Measurements from ENCODE around the gene MAPKAPK2. TPM values are rescaled to one million over a fixed set of nuclear protein-coding genes. Genes with fewer than 3 reads are reported as not detected.
"Not testable (repeated sequence)": the region's sequence is repeated elsewhere in the genome, so short reads cannot be mapped to it uniquely, and the experiment has no call there.

The MAPKAPK2 gene
- polyA plus RNA-seq, 1 donor from 2014 or later: 9.0 TPM

DNA sequence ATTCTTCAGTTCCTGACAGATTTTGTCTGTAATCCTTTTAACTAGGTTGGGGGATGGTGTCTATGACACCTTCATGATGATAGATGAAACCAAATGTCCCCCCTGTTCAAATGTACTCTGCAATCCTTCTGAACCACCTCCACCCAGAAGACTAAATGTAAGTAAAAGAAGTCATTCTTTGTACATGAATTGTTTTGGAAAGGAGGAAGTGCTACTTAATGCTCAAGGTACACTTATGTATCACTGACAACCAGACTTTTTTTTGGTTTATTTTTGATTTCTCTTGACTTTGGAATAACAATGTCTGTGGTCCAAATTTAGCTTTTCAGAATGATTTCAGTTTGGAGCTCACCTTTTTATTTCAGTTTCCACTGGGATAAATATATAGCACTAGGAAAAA lies 47.1 kb upstream of the MAPKAPK2 start:
- Histone ChIP-seq H3F3A (ENCODE audit: insufficient read depth, low read length, poor library complexity, severe bottlenecking) (no peaks in the 10 kb centered on the region), H4K20me1 (ENCODE audit: insufficient read depth) (no peaks in the 10 kb centered on the region), H3K79me2 (replicated peaks; ENCODE audit: insufficient read depth, low read length) (peaks cover 4% of the 10 kb centered on the region), H2AFZ (ENCODE audit: low read depth, low read length) (no peak overlapping the region), H3K9ac (ENCODE audit: low read length) (no peak overlapping the region), H3K36me3 (ENCODE audit: insufficient read depth, low read length) (no peaks in the 10 kb centered on the region), H3K27ac (ENCODE audit: low read length) (no peak overlapping the region), H3K4me3 (ENCODE audit: low read length) (peak overlapping the region; percentile 96), H3K9me2 (ENCODE audit: insufficient read depth, low read length) (no peaks in the 10 kb centered on the region), H3K4me2 (ENCODE audit: low read length) (no peak overlapping the region), H3K9me3 (ENCODE audit: low read length) (no peaks in the 10 kb centered on the region), H3K27me3 (ENCODE audit: insufficient read depth, low read depth, low read length) (no peaks in the 10 kb centered on the region)
- no peak for TF ChIP-seq TAF1 (IDR thresholded peaks at IDR 0.05; ENCODE audit: low read depth)

DNA sequence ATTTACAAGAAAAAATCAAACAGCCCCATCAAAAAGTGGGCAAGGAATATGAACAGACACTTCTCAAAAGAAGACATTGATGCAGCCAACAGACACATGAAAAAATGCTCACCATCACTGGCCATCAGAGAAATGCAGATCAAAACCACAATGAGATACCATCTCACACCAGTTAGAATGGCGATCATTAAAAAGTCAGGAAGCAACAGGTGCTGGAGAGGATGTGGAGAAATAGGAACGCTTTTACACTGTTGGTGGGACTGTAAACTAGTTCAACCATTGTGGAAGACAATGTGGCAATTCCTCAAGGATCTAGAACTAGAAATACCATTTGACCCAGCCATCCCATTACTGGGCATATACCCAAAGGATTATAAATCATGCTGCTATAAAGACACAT lies 42.6 kb upstream of the MAPKAPK2 start:
- not testable (repeated sequence) for H3F3A ChIP-seq (ENCODE audit: insufficient read depth, low read length, poor library complexity, severe bottlenecking); H3K79me2 ChIP-seq (replicated peaks; ENCODE audit: insufficient read depth, low read length); H3K36me3 ChIP-seq (ENCODE audit: insufficient read depth, low read length); H3K9me3 ChIP-seq (ENCODE audit: low read length); H3K9ac ChIP-seq (ENCODE audit: low read length); H3K27ac ChIP-seq (ENCODE audit: low read length); H3K4me3 ChIP-seq (ENCODE audit: low read length); H3K9me2 ChIP-seq (ENCODE audit: insufficient read depth, low read length); H3K27me3 ChIP-seq (ENCODE audit: insufficient read depth, low read depth, low read length); H4K20me1 ChIP-seq (ENCODE audit: insufficient read depth); H3K4me2 ChIP-seq (ENCODE audit: low read length); H2AFZ ChIP-seq (ENCODE audit: low read depth, low read length)

DNA sequence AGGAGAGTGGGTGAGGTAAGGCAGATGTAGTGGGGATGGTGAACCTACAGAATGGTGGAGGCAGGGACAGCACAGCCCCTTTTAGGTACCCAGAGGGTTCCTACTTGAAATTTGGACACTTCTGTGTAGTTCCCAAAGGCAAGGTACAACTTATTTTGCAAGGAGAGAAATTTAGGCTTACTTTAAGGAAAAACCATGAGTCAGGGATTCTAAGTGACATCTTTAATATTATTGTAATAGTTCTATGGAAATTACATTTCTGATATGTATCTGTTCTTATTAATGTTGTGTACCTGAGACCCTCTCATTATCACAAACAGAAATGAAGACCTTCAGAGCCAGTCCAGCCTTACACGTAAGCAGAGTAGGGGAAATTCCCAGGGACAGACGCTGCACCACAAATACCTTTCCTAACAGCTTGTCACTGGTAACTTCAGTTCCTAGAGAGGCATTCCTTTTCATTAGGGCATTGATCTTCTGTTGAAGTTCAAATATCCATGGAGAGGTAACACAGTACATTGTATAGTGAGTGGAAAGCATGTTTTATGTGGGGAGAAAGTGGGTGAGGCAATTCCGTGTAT lies 41.5 kb upstream of the MAPKAPK2 start:
- Histone ChIP-seq H3F3A (ENCODE audit: insufficient read depth, low read length, poor library complexity, severe bottlenecking) (no peaks in the 10 kb centered on the region), H3K27ac (ENCODE audit: low read length) (no peak overlapping the region), H3K27me3 (ENCODE audit: insufficient read depth, low read depth, low read length) (no peaks in the 10 kb centered on the region), H3K36me3 (ENCODE audit: insufficient read depth, low read length) (no peaks in the 10 kb centered on the region), H3K4me2 (ENCODE audit: low read length) (no peak overlapping the region), H3K79me2 (replicated peaks; ENCODE audit: insufficient read depth, low read length) (no peaks in the 10 kb centered on the region), H3K4me3 (ENCODE audit: low read length) (no peak overlapping the region), H4K20me1 (ENCODE audit: insufficient read depth) (no peaks in the 10 kb centered on the region), H3K9me3 (ENCODE audit: low read length) (no peaks in the 10 kb centered on the region), H3K9me2 (ENCODE audit: insufficient read depth, low read length) (no peaks in the 10 kb centered on the region), H3K9ac (ENCODE audit: low read length) (no peak overlapping the region), H2AFZ (ENCODE audit: low read depth, low read length) (no peak overlapping the region)
- TF ChIP-seq EP300 (conservative IDR thresholded peaks at IDR 0.05; ENCODE audit: poor library complexity, severe bottlenecking): no peak
- no peak for TF ChIP-seq SMC3 (conservative IDR thresholded peaks at IDR 0.05; ENCODE audit: poor library complexity)
- no peak for TF ChIP-seq EZH2 (IDR thresholded peaks at IDR 0.05; ENCODE audit: borderline replicate concordance, insufficient read depth, low read length, poor library complexity, severe bottlenecking)
- TF ChIP-seq RAD21 (conservative IDR thresholded peaks at IDR 0.05): no peak
- TF ChIP-seq, protein P1, sequence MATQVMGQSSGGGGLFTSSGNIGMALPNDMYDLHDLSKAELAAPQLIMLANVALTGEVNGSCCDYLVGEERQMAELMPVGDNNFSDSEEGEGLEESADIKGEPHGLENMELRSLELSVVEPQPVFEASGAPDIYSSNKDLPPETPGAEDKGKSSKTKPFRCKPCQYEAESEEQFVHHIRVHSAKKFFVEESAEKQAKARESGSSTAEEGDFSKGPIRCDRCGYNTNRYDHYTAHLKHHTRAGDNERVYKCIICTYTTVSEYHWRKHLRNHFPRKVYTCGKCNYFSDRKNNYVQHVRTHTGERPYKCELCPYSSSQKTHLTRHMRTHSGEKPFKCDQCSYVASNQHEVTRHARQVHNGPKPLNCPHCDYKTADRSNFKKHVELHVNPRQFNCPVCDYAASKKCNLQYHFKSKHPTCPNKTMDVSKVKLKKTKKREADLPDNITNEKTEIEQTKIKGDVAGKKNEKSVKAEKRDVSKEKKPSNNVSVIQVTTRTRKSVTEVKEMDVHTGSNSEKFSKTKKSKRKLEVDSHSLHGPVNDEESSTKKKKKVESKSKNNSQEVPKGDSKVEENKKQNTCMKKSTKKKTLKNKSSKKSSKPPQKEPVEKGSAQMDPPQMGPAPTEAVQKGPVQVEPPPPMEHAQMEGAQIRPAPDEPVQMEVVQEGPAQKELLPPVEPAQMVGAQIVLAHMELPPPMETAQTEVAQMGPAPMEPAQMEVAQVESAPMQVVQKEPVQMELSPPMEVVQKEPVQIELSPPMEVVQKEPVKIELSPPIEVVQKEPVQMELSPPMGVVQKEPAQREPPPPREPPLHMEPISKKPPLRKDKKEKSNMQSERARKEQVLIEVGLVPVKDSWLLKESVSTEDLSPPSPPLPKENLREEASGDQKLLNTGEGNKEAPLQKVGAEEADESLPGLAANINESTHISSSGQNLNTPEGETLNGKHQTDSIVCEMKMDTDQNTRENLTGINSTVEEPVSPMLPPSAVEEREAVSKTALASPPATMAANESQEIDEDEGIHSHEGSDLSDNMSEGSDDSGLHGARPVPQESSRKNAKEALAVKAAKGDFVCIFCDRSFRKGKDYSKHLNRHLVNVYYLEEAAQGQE (IDR thresholded peaks at IDR 0.05; ENCODE audit: borderline replicate concordance): no peak

DNA sequence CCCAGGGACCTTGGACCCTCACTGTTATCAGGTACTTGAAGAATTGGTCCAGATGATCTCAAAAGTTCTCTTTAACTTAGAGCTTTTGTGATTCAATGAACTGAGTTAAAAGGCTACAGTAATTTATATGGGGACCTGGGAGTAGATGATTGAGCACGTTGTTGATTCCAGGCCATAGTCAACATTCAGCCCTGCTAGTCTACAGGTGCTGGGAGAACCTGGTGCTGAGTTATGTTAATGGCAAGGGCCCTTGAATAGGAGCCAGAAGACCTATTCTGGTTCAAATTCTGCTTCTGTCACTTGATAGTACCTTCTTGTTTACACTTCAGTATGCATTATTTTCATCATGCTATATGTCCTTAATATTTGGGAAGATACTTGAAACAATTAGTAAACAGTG lies 38.2 kb upstream of the MAPKAPK2 start:
- no peak overlapping the region for H3K9ac ChIP-seq (ENCODE audit: low read length)
- H3K36me3 ChIP-seq (ENCODE audit: insufficient read depth, low read length): no peaks in the 10 kb centered on the region
- no peak overlapping the region for H2AFZ ChIP-seq (ENCODE audit: low read depth, low read length)
- no peaks in the 10 kb centered on the region for H3F3A ChIP-seq (ENCODE audit: insufficient read depth, low read length, poor library complexity, severe bottlenecking)
- no peak overlapping the region for H3K4me3 ChIP-seq (ENCODE audit: low read length)
- TF ChIP-seq TAF1 (IDR thresholded peaks at IDR 0.05; ENCODE audit: low read depth): no peak
- TF ChIP-seq, protein P2, sequence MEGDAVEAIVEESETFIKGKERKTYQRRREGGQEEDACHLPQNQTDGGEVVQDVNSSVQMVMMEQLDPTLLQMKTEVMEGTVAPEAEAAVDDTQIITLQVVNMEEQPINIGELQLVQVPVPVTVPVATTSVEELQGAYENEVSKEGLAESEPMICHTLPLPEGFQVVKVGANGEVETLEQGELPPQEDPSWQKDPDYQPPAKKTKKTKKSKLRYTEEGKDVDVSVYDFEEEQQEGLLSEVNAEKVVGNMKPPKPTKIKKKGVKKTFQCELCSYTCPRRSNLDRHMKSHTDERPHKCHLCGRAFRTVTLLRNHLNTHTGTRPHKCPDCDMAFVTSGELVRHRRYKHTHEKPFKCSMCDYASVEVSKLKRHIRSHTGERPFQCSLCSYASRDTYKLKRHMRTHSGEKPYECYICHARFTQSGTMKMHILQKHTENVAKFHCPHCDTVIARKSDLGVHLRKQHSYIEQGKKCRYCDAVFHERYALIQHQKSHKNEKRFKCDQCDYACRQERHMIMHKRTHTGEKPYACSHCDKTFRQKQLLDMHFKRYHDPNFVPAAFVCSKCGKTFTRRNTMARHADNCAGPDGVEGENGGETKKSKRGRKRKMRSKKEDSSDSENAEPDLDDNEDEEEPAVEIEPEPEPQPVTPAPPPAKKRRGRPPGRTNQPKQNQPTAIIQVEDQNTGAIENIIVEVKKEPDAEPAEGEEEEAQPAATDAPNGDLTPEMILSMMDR (IDR thresholded peaks at IDR 0.05; ENCODE audit: poor library complexity, severe bottlenecking): no peak
- no peak for TF ChIP-seq EP300 (conservative IDR thresholded peaks at IDR 0.05; ENCODE audit: poor library complexity, severe bottlenecking)
- TF ChIP-seq POLR2AphosphoS5 (IDR thresholded peaks at IDR 0.05): no peak
- TF ChIP-seq RAD21 (conservative IDR thresholded peaks at IDR 0.05): no peak
- TF ChIP-seq, protein P1 (IDR thresholded peaks at IDR 0.05; ENCODE audit: borderline replicate concordance): no peak
- no peaks in the 10 kb centered on the region for H3K27me3 ChIP-seq (ENCODE audit: insufficient read depth, low read depth, low read length)
- no peak overlapping the region for H3K4me2 ChIP-seq (ENCODE audit: low read length)
- no peaks in the 10 kb centered on the region for H3K79me2 ChIP-seq (replicated peaks; ENCODE audit: insufficient read depth, low read length)
- H3K9me3 ChIP-seq (ENCODE audit: low read length): no peaks in the 10 kb centered on the region
- no peaks in the 10 kb centered on the region for H4K20me1 ChIP-seq (ENCODE audit: insufficient read depth)
- H3K9me2 ChIP-seq (ENCODE audit: insufficient read depth, low read length): no peaks in the 10 kb centered on the region
- no peak overlapping the region for H3K27ac ChIP-seq (ENCODE audit: low read length)
